SU-DHL-6 (cell line): Measurements from ENCODE around the gene CALCOCO2.

ENCODE experiments used
- EZH2phosphoT487 ChIP-seq: fragments of 200-600 bp; sonication (generic), shearing (Covaris generic); conservative IDR thresholded peaks from 2 replicates; pipeline ENCODE4 v1.6.1; 2018; ENCODE audit warnings: mild to moderate bottlenecking, antibody characterized with exemption, low read length, moderate library complexity, mixed read lengths
- TF ChIP-seq, protein P1 (sequence below): fragments of 200-600 bp; sonication (generic); IDR thresholded peaks from one replicate; pipeline ENCODE4 v1.5.1; 2017; ENCODE audit warnings: antibody characterized with exemption, mild to moderate bottlenecking, low read length, moderate library complexity; ENCODE audit not compliant: insufficient read depth, poor library complexity, severe bottlenecking

DNA sequence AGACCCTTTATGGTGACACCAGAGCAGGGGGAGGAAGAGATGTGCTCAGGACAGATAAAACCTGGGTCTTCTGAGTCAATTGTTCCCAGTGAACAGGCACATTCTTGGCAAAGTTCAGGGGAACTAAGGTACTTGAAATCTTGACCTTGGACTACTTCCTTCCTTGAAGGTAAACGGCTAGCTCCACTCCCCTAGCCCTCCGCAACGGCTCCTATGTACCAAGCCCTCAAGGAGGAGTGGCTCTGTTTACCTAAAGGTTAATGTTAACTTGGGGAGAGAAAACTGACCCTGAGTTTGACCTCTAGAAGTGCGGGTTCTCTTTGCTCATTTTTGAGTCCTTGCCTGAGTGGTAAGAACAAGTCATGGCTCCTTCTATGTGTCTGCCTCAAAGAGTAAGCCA, 21.7 kb upstream of the CALCOCO2 start:
- TF ChIP-seq, protein P1, sequence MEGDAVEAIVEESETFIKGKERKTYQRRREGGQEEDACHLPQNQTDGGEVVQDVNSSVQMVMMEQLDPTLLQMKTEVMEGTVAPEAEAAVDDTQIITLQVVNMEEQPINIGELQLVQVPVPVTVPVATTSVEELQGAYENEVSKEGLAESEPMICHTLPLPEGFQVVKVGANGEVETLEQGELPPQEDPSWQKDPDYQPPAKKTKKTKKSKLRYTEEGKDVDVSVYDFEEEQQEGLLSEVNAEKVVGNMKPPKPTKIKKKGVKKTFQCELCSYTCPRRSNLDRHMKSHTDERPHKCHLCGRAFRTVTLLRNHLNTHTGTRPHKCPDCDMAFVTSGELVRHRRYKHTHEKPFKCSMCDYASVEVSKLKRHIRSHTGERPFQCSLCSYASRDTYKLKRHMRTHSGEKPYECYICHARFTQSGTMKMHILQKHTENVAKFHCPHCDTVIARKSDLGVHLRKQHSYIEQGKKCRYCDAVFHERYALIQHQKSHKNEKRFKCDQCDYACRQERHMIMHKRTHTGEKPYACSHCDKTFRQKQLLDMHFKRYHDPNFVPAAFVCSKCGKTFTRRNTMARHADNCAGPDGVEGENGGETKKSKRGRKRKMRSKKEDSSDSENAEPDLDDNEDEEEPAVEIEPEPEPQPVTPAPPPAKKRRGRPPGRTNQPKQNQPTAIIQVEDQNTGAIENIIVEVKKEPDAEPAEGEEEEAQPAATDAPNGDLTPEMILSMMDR = no peak
- no peak for TF ChIP-seq EZH2phosphoT487
